Activated CD4-positive, alpha-beta T cell treated with anti-CD3 and anti-CD28 coated beads, Interleukin-2, amount 50 U/mL, for 48 hours (primary cell): Measurements from ENCODE around the gene VCAN.
"Not testable (repeated sequence)": the region's sequence is repeated elsewhere in the genome, so short reads cannot be mapped to it uniquely, and the experiment has no call there.

ENCODE experiments used
- DNase-seq, 2 experiments: peaks; one replicate each; pipeline ENCODE4 v3.0.0-alpha.2; 2020

VCAN gene

GRCh38 chr5:83471405-83472212 lies at the start of gene VCAN:
Gene VCAN (plus strand): TSS chr5:83471744. CDS start chr5:83483519, 11,775 bp downstream.
- DNase-seq, result peak; percentile 1 to 3

DNA sequence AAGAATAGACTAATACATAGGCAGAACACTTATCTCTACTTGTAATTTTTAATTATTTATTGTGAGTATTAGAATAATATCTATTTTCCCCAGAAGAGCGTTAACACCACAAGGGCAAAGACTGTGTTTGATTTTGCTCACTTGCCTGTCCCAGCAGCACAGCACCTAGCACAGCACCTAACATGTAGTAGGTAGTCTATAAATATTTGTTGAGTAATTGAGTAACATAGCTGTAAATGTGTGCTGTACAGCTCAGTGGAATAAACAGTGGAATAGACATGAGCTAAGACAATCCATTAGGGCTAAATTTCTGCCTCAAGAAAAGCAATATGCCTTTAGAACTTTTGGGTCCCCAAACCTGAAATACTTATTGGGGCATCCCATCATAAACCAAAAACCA lies 49.3 kb upstream of the VCAN start:
- no peak for DNase-seq

DNA sequence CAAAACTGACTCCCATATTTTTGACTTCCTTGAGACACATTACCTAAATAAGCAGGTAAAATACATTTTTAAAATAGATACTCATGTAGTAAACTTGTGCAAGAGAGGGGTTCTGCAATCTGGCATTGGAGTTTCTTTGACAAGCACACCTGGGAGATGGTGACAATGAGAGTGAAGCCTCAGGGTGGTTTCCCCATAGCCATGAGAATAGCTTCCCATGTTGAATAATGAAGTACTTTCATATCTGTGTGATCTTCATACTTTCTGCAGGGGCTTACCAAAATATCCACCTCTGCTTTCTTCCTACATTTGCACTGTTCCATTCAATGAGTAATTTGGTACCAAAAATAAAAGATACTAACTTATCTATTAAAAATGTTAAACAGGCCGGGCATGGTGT lies 44.7 kb upstream of the VCAN start:
- DNase-seq, result no peak

DNA sequence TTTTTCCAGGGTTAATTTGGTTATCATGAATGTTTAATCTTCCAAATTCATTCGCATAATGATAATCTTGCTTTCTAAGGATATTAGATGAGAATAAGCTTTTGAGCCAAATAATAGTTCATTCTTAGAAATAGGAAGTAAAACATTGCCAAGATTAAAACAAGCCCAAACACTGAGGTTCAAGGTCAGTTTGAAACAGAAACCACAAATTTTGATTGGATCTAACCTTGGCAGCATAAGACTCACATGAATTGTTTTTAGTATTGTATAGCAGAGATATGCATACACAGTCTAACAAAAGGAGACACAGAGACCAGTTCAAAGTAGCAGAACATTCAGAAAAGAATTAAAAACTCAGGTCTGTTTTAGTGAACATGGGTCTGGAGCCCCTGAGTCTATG lies 43.4 kb upstream of the VCAN start:
- DNase-seq, result no peak

- DNase-seq, result no peak
These were observed 42.7 kb upstream of the VCAN start for GRCh38 chr5:83428890-83429289.

GRCh38 chr5:83430130-83431010 lies 41.2 kb upstream of the VCAN start:
- DNase-seq, result peak; percentile 49 to 62

DNA sequence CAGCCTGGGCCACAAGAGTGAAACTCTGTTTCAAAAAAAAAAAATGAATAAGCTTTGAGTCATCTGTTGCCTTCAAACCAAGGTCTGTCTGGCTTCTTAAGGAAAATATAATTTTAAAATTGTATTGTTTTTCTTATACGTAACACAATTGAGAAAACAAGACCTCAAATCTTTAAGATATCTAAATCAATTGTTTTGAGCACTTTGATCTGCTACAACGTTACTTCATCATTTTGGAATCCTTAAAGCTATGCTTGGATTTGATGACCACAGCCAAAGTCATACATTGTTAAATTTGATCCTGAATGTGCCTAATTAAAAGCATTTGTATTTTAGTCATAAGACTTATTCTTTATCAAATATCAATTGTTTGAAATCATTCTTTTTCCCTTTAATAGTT lies 37.7 kb upstream of the VCAN start:
- DNase-seq, result no peak

DNA sequence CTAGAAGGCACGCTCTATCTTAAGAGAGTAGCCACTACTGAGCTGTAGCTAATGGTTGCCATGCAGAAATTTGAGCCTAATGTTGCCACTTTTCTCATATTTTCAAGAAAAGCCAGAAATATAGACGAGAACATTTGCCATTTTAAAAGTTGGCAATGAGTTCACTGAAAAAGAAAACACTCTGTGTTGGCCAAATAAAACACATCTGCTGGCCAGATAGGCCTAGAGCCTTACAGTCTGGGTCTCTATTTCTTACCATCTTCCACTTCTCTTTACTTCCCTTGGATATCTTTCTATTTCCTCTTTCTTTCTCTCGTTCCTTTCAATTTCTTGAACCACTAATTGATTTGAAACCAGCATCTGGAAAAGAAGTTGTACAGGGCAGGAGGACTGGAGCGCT lies 36.6 kb upstream of the VCAN start:
- DNase-seq, result no peak

- DNase-seq, result no peak
These were observed 35.3 kb upstream of the VCAN start for GRCh38 chr5:83436276-83436675.

DNA sequence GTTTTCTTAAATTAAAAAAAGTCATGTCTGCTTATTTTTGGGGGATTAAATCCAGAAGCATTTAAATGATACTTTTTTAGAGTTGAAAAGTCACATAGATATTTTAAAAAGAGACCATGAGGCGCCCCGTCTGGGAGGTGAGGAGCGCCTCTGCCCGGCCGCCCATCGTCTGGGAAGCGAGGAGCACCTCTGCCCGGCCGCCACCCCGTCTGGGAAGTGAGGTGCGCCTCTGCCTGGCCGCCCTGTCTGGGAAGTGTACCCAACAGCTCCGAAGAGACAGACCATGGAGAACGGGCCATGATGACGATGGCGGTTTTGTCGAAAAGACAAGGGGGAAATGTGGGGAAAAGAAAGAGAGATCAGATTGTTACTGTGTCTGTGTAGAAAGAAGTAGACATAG lies 33.8 kb upstream of the VCAN start:
- not testable (repeated sequence) for DNase-seq

DNA sequence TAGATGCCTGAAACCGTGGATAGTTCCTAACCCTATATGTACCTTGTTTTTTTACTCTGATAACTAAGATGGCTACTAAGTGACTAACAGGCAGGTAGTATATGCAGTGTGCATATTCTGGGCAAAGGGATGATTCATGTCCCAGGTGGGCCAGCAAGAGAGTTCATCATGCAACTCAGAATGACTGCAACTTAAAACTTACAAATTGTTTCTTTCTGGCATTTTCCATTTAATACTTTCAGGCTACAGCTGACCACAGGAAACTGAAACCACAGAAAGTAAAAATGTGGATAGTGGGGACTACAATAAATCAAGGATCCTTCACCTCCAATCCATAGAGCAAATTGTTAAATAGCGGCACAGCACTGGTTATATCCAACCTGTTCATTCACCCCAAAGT lies 30.7 kb upstream of the VCAN start:
- DNase-seq, result no peak

- no peak for DNase-seq
These were observed 29.8 kb upstream of the VCAN start for GRCh38 chr5:83441747-83442146.

DNA sequence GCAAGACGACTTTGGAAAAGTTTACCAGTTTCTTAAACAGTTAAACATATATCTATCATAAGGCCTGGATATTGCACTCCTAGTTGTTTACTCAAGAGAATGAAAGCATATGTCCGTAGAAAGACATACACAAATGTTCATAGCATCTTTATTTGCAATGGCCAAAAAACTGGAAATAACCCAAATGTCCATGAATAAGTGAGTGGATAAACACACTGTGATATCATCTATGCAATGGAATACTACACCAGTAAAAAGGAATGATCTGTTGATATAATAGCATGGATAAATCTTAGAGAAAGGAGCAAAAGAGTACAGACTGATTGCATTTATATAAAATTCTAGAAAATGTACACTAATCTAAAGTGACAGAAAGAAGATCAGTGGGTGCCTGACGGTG lies 28.0 kb upstream of the VCAN start:
- no peak for DNase-seq

- DNase-seq, result no peak
These were observed 27.1 kb upstream of the VCAN start for GRCh38 chr5:83444445-83444844.

DNA sequence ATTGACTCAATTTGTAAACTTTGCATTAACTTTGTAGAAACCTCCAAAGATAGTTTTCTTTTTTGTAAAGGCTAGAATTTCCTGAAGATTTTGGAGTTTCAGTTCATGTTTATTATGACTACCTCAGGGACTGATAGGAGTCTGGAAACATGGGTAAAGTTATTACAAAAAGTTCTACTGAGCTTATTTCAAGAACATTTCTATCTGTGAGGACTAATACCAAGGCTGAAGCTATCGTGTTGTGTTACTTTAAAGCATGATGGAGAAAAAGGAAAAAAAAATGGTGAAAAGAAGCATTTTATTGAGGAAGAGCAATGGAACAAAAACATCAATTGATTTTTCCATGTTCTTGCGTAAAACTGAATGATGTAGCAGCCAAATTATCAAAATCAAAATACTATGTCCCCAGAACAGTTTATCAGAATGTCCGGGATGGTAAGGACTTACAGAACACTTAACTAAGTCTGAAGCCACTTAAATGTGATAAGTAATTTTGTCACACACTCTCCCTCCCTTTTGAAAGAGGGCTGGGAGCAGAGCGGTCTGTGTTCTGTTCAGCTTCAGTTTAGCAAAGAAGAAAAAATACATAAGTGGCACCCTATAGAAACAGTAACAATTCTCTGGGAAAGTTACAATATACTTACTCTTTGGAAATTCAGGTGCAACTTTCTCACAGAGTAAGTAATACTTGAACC lies 25.1 kb upstream of the VCAN start:
- DNase-seq, result no peak

DNA sequence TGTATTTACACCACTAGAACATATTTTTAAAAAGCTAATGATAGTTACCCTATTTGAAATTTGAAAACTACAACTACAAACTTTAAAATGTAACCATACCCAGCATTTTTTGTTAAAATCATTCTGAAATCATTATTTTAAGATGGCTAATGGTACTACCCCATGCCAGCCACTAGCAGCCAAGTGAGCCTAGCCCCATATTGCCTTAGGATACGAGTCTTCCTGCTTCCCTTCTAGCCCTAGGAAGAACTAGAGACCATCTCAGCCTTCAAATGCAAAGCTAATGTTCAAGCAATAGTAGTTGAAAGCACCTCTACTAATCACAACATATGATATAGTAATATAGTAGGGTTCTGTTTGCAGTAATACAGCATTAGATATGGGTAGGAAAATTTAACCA lies 24.0 kb upstream of the VCAN start:
- no peak for DNase-seq

DNA sequence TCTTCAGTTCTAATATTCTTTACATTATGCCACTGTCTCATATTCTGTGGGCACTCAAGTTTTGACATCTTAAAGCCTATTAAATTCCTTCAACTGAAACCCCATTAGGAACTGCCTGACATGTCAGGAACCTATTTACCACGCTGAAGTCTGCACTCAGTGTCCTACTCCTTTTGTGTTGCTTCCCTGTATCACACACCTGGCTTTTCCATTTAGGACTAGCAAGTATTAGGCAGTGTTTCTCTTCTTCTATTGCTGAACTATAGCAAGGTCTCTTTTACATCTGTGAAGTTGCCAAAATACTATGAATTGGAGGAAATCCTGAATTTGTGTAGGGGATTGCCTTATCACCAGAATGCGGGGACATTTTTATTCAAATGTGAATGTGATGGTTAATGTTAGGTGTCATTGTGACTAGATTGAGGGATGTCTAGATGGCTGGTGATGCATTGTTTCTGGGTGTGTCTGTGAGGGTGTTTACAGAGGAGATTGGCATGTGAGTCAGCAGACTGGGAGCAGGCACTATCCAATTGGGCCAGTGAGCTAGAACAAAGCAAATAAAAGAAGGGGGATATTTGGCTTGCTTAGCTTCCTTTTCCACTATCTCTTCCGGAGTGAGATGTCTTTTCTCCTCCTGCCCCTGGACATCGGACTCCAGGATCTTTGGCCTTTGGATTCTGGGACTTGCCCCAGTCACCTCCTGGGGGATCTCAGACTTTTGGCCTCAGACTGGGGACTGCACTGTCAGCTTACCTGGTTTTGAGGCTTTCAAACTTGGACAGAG lies 21.2 kb upstream of the VCAN start:
- DNase-seq, result no peak

DNA sequence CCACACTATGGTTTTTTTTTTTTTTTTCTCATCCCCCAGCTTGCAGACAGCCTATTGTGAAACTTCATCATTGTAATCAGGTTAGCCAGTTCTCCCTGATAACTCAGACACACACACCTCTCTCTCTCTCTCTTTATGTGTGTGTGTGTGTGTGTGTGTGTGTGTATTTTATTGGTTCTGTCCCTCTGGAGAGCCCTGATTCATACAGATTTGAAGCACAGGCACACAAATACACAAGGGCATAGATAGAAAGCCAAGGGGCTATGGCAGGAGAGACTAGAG lies 20.6 kb upstream of the VCAN start:
- DNase-seq, result no peak

DNA sequence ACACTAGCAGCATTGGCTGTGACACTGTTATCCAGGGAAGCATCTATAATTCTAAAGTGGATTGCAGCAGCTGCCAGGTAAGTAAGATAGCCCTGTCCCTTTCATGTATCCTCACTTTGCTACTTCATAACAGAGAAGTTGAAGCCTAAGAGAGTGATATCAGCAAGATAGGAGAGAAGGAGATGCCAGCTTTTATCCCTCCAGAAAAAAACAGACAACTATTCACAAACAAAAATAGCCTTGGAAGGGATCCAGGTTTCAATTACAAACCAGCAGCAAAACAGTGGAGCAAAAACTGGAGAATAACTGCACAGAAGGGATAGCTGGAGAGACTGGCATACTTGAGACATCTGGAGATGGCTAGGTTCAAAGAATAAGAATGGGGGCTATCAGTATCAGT lies 19.6 kb upstream of the VCAN start:
- DNase-seq, result no peak

- DNase-seq, result no peak
These were observed 17.6 kb upstream of the VCAN start for GRCh38 chr5:83453937-83454336.

GRCh38 chr5:83464261-83464660 lies 7.3 kb upstream of the VCAN start:
- DNase-seq, result no peak

- no peak for DNase-seq
These were observed 4.0 kb upstream of the VCAN start for GRCh38 chr5:83467371-83468035.
